ENCODE data around the gene DPP6. TPM values are rescaled to one million over a fixed set of nuclear protein-coding genes. Genes with fewer than 3 reads are reported as not detected.

DPP6 gene
- total RNA-seq, 2 experiments from 2014 or later, result not detected

DNA sequence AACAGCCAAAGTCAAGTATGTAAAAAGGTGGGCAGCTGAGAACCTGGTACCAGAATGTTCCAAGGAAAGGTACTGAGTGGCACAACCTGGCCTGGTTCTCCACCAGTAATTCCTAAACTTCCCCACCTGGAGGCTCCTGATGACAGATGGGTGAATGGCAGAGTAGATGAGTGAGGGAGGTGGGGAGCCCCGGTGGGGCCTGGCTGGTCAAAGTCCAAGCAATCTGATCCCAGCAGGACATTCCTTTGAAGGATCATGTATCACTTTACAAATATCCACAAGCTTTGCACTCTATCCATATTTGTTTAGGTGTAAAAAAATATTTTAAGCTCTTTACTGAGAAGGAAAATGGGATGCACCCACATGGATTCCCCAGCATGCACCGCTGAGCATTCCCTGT is 250.2 kb downstream of the DPP6 start:
- no peak for DNase-seq
- no peak for ATAC-seq (ENCODE audit: poor library complexity)

DNA sequence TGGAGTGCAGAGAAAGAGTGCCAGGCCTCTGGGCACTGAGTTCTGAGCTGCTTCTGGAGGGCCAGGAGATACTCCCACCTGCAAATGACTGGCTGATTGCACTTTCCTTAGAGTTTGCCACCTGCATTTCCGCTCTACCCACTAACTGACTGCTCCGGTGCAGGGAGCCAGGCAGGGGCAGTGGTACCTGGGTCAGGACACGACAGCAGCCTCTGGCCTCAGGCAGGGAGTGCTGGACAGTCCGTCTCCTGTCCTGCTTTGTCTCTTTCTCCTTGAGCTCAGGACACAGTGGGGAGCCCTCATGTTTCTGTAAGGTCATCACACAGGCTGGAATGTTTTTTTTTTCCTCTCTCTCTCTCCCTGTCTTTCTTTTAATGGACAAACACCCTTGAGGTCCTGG is 252.0 kb downstream of the DPP6 start:
- Mint-ChIP-seq H3K27ac (no peak overlapping the region), H3K4me1 (ENCODE audit: low read depth) (no peaks in the 10 kb centered on the region), H3K9me3 (no peaks in the 10 kb centered on the region), H3K27me3 (no peaks in the 10 kb centered on the region), H3K4me3 (no peak overlapping the region), H3K36me3 (ENCODE audit: low read depth) (no peaks in the 10 kb centered on the region)
- Histone ChIP-seq H3K4me3 (ENCODE audit: low read length) (no peak overlapping the region), H3K4me1 (ENCODE audit: insufficient read depth, low read length) (no peaks in the 10 kb centered on the region), H3K36me3 (ENCODE audit: insufficient read depth, low read length) (no peaks in the 10 kb centered on the region), H3K27me3 (ENCODE audit: control insufficient read depth in 1 of 2, insufficient read depth in 2 of 2, low read length in 2 of 2) (no peaks in the 10 kb centered on the region), H3K9me3 (ENCODE audit: control insufficient read depth in 1 of 2, insufficient read depth in 1 of 2, low read length in 2 of 2) (peaks cover 0 to 22% of the 10 kb centered on the region in 2 experiments), H3K27ac (ENCODE audit: low read depth in 1 of 2, low read length in 2 of 2) (no peak overlapping the region)
- intact Hi-C loops (cut with DNase I, micrococcal nuclease), result no loop called here
- POLR2A ChIA-PET, result no interaction called here
- no peak for DNase-seq
- no peak for ATAC-seq (ENCODE audit: poor library complexity)
- TF ChIP-seq, protein P1, sequence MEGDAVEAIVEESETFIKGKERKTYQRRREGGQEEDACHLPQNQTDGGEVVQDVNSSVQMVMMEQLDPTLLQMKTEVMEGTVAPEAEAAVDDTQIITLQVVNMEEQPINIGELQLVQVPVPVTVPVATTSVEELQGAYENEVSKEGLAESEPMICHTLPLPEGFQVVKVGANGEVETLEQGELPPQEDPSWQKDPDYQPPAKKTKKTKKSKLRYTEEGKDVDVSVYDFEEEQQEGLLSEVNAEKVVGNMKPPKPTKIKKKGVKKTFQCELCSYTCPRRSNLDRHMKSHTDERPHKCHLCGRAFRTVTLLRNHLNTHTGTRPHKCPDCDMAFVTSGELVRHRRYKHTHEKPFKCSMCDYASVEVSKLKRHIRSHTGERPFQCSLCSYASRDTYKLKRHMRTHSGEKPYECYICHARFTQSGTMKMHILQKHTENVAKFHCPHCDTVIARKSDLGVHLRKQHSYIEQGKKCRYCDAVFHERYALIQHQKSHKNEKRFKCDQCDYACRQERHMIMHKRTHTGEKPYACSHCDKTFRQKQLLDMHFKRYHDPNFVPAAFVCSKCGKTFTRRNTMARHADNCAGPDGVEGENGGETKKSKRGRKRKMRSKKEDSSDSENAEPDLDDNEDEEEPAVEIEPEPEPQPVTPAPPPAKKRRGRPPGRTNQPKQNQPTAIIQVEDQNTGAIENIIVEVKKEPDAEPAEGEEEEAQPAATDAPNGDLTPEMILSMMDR (IDR thresholded peaks at IDR 0.05), result no peak
- CTCF ChIA-PET, result no interaction called here

More for the DNA sequence above, 250.2 kb downstream of the DPP6 start:
- Mint-ChIP-seq H3K4me1 (ENCODE audit: low read depth) (no peaks in the 10 kb centered on the region), H3K27me3 (no peaks in the 10 kb centered on the region), H3K27ac (no peak overlapping the region), H3K36me3 (ENCODE audit: low read depth) (no peaks in the 10 kb centered on the region), H3K9me3 (no peaks in the 10 kb centered on the region), H3K4me3 (no peak overlapping the region)
- Histone ChIP-seq H3K4me1 (ENCODE audit: insufficient read depth, low read length) (no peaks in the 10 kb centered on the region), H3K27me3 (ENCODE audit: control insufficient read depth in 1 of 2, insufficient read depth in 2 of 2, low read length in 2 of 2) (no peaks in the 10 kb centered on the region), H3K36me3 (ENCODE audit: insufficient read depth, low read length) (no peaks in the 10 kb centered on the region), H3K27ac (ENCODE audit: low read depth in 1 of 2, low read length in 2 of 2) (no peak overlapping the region), H3K9me3 (ENCODE audit: control insufficient read depth in 1 of 2, insufficient read depth in 1 of 2, low read length in 2 of 2) (peaks cover 0 to 25% of the 10 kb centered on the region in 2 experiments), H3K4me3 (ENCODE audit: low read length) (no peak overlapping the region)
- ChIA-PET CTCF (no interaction called here), POLR2A (no interaction called here)
- intact Hi-C loops (cut with DNase I, micrococcal nuclease), result no loop called here
- TF ChIP-seq, protein P1 (IDR thresholded peaks at IDR 0.05), result no peak

DNA sequence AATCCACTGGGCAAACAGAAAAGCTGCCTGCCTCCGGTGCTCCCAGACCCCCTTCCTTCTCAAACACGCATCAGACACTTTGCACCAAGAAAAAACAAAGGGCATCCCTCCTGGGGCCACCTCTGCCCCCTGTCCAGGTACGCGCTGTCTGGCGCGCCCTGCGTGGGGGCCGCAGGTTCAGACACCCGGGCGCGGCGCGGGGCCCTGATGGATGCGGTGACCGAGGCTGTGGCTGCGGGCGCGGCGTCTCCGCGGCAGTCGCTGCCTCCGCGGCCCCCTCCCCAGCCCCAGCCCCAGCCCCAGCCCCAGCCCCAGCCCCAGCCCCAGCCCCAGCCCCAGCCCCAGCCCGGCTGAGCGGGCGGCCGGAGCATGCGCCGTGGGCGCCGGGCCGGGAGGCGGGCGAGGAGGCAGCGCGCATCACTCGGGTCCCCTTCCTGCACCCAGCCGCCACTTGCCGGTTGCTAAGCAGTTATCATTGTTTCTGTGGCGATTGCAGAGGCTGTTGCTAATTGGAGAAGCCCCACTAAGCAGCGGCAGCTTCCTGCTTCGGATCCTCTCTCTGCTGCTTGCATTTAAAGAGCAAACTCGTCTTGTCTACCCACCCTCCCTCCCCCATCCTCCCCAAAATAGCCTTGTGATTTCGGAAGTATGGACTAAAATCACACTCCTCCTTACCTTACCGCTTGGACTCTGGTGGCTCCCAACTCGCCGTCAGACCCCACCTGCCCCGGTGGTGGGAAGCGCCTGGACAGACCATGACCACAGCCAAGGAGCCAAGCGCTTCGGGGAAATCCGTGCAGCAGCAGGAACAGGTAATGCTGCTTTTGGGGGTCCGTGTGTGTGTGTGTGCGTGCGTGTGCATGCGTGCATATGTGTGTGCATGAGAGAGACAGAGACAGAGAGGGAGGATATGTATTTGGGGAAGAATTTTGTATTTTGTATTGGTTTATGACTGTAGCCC is 252.8 kb downstream of the DPP6 start:
- no peak overlapping the region for H3K27ac Mint-ChIP-seq
- intact Hi-C loops (cut with DNase I, micrococcal nuclease), result no loop called here

More for the DNA sequence above, 252.8 kb downstream of the DPP6 start:
- POLR2A ChIA-PET, result no interaction called here
- Mint-ChIP-seq H3K4me3 (no peak overlapping the region), H3K27me3 (no peaks in the 10 kb centered on the region), H3K36me3 (ENCODE audit: low read depth) (no peaks in the 10 kb centered on the region), H3K4me1 (ENCODE audit: low read depth) (no peaks in the 10 kb centered on the region), H3K9me3 (no peaks in the 10 kb centered on the region)
- Histone ChIP-seq H3K27me3 (ENCODE audit: control insufficient read depth in 1 of 2, insufficient read depth in 2 of 2, low read length in 2 of 2) (no peaks in the 10 kb centered on the region), H3K4me1 (ENCODE audit: insufficient read depth, low read length) (no peaks in the 10 kb centered on the region), H3K36me3 (ENCODE audit: insufficient read depth, low read length) (no peaks in the 10 kb centered on the region), H3K27ac (ENCODE audit: low read depth in 1 of 2, low read length in 2 of 2) (no peak overlapping the region), H3K9me3 (ENCODE audit: control insufficient read depth in 1 of 2, insufficient read depth in 1 of 2, low read length in 2 of 2) (peaks cover 0 to 20% of the 10 kb centered on the region in 2 experiments), H3K4me3 (ENCODE audit: low read length) (no peak overlapping the region)
- ATAC-seq (ENCODE audit: poor library complexity) (no peak), DNase-seq (no peak)
- CTCF ChIA-PET, result no interaction called here
- TF ChIP-seq, protein P1 (IDR thresholded peaks at IDR 0.05), result no peak

Measured in CD4-positive, alpha-beta T cell (primary cell).